Hematopoietic multipotent progenitor cell treated with erythropoietin and hydrocortisone succinate and interleukin-3 and kit ligand, for 15 days (in vitro differentiated cells): ENCODE measurements around the gene PHAF1.
A peak's percentile ranks its signal among the peaks of the same experiment; 100 is the strongest.

Source experiments
- DNase-seq: peaks from one replicate; pipeline ENCODE4 v3.0.0-alpha.2; 2015; ENCODE audit warnings: low spot score

The PHAF1 gene

GRCh38 chr16:67163164-67163998, 53.6 kb downstream of the PHAF1 start:
- DNase-seq = no peak

- no peak for DNase-seq
Observed at GRCh38 chr16:67163999-67164558, 54.3 kb downstream of the PHAF1 start.

GRCh38 chr16:67164599-67165061, 54.9 kb downstream of the PHAF1 start, which contains the start of gene HSF4:
HSF4 (plus strand) TSS chr16:67164745; CDS start chr16:67164812, 67 bp downstream.
- no peak for DNase-seq

DNA sequence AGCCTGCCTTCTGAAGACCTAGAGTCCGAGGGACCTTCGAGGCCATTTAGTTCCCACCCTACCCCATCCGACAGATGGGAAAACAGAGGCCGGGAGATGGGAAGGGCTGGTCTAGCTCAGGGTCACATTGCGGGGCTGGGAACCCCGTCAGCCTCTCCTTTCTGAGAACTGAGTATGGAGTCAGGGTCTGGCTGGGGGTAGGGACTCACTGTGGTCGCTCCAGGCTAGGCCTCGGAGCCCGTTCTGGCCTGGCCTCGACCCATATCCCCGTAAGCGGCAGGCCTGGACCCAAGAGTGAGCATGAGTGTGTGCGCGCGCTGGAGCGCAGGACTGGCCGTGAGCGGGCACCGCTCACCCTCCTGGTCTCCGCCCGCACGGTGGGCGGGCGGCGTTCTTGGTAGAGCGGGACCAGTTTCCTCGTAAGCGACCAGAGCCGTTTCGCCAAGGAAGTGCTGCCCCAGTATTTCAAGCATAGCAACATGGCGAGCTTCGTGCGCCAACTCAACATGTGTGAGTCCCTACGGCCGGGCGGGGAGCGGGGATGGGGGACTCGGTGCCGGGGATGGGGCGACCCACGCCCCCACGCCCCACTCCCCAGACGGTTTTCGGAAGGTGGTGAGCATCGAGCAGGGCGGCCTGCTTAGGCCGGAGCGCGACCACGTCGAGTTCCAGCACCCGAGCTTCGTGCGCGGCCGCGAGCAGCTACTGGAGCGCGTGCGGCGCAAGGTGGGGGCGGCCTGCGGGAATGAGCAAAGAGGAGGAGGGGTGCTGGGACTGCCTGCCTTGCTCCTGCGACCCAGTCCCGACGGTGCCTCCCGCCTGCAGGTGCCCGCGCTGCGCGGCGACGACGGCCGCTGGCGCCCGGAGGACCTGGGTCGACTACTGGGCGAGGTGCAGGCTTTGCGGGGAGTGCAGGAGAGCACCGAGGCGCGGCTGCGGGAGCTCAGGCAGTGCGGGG, 55.7 kb downstream of the PHAF1 start:
- no peak for DNase-seq

GRCh38 chr16:67166110-67166547, 56.4 kb downstream of the PHAF1 start:
- DNase-seq = no peak

- no peak for DNase-seq
Observed at GRCh38 chr16:67166598-67167168, 56.9 kb downstream of the PHAF1 start.

DNA sequence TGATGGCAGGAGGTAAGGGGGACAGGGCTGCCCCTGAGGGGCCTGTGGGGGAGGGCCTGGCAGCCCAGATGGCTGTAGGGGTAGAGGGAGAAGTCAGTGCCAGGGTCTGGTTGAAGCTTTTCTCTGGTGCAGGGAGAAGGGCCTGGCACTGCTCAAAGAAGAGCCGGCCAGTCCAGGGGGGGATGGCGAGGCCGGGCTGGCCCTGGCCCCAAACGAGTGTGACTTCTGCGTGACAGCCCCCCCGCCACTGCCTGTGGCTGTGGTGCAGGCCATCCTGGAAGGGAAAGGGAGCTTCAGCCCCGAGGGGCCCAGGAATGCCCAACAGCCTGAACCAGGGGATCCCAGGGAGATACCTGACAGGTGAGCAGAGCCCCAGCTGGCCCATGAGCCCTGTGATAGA, 57.8 kb downstream of the PHAF1 start:
- no peak for DNase-seq

DNA sequence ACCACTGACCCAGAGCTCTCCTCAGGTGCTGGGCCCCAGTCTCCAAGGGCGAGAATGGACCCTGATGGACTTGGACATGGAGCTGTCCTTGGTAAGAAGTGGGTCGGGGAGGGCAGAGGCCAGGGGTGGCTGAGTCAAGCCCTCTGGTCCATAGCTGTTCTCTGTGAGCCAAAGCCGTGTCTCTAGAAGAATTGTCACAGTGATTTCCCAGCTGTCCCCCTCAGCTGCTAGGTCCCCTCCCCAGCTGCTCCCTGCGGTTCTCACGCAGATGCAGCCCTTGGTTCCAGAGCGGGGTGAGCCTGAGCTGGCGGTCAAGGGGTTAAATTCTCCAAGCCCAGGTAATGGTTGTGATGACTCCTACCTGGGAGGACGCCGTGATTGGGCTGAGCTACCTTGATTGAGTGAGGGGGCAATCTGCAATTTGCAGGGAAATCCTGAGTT, 59.3 kb downstream of the PHAF1 start:
- DNase-seq = no peak

DNA sequence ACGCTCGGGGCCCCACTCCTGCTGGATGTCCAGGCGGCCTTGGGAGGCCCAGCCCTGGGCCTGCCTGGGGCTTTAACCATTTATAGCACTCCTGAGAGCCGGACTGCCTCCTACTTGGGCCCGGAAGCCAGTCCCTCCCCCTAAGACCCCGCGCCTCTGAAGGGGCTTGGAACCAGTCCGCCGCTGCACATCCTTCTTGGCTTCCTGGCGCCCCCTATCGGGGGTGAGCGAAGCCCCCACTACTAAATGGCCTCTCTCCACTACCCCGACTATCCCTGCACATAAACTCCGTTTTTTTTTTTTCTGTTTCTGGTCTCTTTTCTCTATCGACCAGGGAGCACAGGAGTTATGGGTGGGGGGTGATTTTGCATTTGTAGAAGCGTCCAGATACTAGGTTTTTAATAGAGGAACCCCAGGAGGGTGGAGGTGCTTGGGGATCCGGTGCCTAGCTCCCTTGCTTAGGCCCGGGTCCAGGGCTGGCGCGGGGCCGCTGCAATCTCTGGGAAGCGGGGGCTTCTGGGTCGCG, 60.0 kb downstream of the PHAF1 start:
- DNase-seq = peak; percentile 37

GRCh38 chr16:67170168-67170948, 60.6 kb downstream of the PHAF1 start, which contains the start of gene NOL3:
NOL3 (plus strand) TSS chr16:67170538.
- peak; percentile 30 for DNase-seq

DNA sequence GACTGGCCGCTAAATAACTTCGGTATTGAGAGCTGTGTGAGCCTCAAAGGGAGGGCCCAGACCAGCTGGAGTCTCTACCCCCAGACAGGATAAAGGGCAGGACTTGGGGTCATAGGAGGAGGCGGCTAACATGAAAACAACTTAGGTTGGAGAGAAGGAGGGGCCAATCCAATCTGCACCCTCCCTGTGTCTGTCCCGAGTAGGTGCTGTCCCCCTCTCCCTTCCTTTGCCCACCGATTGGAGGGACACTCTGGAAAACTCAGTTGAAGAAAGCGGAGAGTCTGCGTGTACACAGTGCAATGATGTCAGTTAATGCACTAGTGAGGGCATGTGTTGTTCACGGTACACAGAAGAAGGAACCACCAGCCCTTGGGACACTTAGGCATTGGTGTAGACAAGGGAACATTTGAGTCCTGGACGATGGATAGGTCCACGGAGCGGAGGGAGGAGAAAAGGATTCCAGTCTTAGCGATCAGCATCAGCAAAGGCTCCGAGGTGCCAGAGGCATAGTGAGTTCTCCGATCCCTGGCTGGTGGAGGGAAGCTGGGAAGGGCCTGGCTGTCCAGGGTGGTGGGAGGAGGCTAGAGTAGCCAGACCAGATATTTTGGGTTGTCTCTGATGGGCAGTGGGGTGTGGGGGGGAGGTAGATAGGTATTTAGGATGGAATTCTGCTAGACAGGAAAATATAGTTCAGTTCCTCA, 61.4 kb downstream of the PHAF1 start:
- no peak for DNase-seq

GRCh38 chr16:67173323-67173722, 63.6 kb downstream of the PHAF1 start:
- no peak for DNase-seq

GRCh38 chr16:67173808-67174705, 64.3 kb downstream of the PHAF1 start:
- peak; percentile 63 for DNase-seq

- DNase-seq = no peak
Observed at GRCh38 chr16:67174706-67175231, 65.0 kb downstream of the PHAF1 start.

DNA sequence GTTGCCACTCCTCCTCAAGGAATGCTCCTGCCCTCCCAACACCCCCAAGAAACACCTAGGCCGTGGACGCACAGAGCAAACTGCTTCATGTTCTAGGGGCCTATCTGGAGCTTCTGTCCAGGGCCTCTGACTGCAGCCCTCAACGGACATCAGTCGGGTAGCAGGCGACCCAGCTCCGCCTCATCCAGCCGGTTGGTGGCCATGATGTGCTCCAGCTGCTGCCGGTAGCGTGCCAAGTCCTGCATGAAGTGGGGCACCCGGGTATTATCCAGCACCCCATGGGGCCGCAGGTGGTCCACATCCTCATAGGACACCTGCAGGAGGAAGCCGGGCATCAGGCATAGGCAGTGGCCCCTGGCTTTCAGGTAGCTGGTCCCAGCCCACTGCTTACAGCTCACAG, 66.9 kb downstream of the PHAF1 start:
- DNase-seq = no peak

DNA sequence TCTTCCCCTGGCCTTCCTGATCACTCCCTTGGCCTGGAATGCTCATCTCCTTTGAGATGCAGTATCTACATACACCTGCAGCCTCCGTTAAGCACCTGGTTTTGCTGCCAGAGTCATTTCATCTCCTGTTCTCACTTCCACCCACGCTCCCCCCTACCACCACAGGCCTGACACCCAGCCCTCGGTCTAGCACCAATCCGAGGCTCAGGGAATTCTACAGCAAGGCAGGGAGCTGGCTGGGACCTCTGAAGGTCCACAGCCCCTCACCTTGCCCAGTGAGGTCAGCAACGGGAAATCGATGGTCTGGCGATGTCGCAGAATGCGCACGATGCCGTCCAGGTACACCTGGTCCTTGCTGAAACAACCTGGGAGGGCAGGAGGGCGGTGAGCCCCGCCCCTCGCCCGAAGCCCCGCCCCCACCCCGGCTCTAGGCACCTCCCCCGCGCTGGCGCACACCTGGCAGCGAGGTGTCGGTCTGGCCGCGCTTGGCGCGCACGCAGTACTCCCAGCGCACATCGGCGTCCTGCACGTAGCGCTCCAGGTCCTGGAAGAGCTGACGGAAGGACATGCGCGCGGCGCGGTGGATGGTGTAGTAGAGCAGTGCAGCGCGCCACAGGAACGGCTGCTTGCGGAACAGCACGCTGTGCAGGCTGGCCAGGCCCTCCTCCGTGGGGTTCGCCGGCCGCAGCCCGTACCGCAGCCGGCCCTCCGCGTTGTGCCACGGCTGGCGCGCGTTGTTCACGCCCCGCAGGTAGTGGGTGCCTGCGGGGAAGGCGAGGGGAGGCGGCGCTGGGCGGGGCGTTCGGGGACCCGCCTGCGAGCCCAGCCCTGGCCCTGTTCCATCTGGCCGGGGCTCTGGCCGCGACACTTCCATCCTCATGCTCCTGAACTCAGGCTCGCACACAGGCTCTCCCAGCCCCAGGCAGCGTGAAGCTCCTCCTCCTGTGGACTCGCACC, 68.3 kb downstream of the PHAF1 start:
- DNase-seq = no peak

DNA sequence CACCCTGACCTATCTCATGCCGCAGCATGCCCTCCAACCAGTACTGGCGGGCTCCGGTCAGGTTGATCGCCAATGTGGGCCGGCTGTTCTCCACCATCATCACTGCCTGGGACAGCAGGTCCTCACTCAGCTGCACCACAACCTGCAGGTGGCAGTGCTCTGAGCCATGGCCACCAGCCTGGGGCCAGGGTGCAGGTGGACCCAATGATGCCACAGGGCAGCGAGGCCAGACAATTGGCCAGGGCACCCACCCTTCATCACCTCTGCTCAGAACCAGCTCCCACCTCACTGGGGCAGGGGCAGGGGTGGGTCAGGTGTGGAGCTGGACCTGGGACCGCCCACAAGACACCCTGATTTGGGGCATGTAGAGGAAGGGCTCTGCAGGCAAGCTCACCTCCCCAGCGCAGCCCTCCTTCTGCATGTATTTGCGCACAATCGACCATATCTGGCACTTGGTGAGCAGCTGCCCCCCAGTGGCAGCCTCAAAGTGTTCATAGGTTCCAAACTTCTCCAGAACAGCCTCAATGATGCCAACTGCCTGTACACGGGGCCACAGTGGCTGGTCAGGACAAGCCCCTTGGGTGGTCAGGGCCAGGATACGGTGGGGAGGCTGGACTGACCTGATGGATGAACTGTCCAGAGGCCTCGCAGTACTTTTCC, 69.8 kb downstream of the PHAF1 start:
- DNase-seq = no peak
